GM12872 (cell line): ENCODE data around the gene TSPAN13.

Experiments used
- CTCF ChIP-seq: IDR thresholded peaks from 3 replicates; pipeline ENCODE4 v1.5.1; 2011; ENCODE audit warnings: low read depth, mild to moderate bottlenecking, low read length, moderate library complexity; ENCODE audit not compliant: insufficient read depth

The TSPAN13 gene

GRCh38 chr7:16791071-16791470 is 37.5 kb downstream of the TSPAN13 start:
- no peak for TF ChIP-seq CTCF

- TF ChIP-seq CTCF: no peak
Measured at GRCh38 chr7:16791905-16792698, 38.5 kb downstream of the TSPAN13 start.

GRCh38 chr7:16794986-16795385 is 41.4 kb downstream of the TSPAN13 start:
- TF ChIP-seq CTCF: no peak

- no peak for TF ChIP-seq CTCF
Measured at GRCh38 chr7:16795624-16796023, 42.1 kb downstream of the TSPAN13 start.

GRCh38 chr7:16801111-16801542 is 47.6 kb downstream of the TSPAN13 start:
- TF ChIP-seq CTCF: peak; percentile 52

GRCh38 chr7:16801579-16801978 is 48.0 kb downstream of the TSPAN13 start:
- TF ChIP-seq CTCF: no peak

- no peak for TF ChIP-seq CTCF
Measured at GRCh38 chr7:16803125-16803524, 49.6 kb downstream of the TSPAN13 start.
